ENCODE results near the gene TK2.
"Not testable (repeated sequence)": the region's sequence is repeated elsewhere in the genome, so short reads cannot be mapped to it uniquely, and the experiment has no call there.

The TK2 gene

DNA sequence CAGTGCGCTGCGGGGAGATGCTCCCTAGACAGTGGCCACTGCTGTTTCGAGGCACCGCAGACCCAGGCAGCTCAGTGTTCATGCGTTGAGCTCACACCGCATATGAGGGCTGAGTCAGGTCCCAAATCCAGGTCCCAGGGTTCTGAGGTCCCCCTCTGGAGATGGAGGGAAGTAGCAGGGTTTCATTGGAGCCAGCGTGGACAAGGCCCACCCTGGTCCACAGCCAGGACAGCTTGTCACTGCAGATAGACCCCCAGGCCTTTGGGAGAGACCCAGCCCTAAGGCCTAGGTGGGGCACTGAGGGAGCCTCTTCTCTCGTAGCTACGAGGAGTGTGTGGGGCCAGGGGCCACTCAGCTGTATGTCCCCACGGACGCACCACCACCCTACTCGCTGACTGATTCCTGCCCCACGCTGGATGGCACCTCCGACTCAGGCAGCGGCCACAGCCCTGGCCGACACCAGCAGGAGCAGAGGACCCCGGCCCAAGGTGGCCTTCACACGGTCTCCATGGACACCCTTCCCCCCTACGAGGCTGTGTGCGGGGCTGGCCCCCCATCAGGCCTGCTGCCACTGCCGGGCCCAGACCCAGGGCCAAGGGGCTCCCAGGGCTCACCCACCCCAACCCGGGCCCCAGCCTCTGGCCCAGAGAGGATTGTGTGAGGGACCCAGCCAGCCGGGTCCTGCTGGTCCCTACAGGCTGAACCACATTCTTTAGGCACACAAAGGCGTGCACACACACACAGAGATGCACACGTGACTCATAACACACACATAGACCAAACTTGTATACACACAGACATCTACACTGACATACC is 69.4 kb downstream of the TK2 start:
- no peak for DNase-seq

DNA sequence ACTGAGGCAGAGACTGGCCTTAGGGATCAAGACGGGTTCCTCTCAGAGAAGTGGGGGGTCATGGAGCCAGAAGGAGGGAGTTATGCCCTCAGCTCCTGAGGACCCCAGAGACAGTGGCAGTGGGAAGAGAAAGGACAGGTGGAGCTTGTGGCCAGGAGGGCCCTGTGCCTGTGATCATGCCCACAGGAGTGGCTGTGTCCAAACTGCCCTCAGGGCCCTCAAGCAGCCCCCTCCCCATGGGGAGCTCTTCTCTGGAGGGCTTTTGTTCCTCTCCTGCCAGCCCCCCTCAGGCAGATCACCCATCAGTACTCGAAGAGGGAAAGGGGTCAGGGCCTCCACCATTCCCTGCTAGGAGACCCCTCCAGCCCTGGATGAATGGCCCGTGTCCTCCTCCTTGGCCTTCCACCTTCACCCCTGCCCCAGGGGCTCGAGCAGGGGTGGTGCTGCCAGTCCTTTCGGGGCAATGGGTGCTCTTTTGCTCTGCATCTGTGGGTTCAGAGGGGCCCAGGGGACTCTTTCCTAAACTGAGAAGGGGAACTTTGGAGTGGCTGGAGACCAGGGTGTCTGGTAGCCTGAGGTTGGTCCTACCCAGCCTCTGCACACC is 70.2 kb downstream of the TK2 start:
- DNase-seq = no peak

DNA sequence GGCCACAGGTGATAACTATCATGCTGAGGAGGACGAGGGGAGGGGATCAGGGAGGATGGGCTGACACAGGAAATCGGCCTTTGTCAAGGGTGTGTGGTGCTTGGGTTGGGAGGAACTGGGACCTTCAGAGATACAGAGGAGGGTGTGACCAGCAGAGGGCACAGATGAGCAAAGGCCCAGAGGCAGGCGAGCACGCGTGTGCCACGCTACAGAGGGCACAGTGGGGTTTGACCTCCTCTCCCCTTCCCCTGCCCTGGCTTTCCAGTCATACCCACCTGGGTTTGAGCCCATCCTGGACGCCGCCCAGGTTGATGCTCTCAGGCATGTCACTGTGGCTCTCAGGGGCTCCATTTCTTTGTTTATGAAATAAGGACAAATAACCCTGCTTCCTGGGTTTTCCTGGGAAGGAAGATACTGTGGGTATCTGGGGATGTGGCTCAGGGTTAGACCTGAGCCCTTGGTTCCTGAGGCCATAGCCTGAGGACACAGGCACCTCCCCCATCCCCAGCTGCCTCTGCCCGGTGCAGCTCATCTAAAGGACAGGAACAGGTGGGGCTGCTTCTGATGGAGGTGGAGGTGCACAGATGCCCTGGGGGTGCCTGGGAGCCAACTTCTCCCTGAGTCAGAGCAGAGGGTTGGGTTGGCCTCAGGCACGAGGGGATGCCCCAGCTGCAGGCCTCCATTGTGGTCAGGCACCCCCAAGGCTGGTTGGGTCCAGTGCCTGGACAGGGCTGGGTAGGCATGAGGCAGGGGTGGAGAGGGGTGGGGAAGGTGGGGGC is 71.0 kb downstream of the TK2 start:
- DNase-seq = no peak

DNA sequence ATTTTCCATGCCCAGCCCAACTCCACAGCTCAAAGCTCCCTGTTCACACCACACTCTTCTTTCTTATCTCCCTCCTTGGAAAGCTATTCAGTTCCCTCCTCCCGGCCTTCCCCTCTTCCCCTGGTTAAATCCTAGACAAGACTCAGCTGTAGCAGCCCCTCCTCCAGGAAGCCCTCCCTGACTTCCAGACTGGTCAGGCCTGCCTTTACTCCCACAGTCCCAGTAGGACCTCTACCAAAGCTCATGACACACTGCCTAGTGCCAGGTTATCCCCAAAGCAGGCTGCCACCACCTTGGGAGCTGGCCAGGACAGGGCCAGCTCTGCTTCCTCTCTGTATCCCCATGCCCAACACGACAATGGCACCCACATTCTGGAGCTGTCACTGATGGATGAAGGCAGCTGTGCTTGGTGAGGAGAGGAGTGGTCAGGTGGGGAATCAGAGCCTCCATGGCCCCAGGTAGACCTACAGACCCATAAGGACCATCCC is 72.8 kb downstream of the TK2 start:
- no peak for DNase-seq

DNA sequence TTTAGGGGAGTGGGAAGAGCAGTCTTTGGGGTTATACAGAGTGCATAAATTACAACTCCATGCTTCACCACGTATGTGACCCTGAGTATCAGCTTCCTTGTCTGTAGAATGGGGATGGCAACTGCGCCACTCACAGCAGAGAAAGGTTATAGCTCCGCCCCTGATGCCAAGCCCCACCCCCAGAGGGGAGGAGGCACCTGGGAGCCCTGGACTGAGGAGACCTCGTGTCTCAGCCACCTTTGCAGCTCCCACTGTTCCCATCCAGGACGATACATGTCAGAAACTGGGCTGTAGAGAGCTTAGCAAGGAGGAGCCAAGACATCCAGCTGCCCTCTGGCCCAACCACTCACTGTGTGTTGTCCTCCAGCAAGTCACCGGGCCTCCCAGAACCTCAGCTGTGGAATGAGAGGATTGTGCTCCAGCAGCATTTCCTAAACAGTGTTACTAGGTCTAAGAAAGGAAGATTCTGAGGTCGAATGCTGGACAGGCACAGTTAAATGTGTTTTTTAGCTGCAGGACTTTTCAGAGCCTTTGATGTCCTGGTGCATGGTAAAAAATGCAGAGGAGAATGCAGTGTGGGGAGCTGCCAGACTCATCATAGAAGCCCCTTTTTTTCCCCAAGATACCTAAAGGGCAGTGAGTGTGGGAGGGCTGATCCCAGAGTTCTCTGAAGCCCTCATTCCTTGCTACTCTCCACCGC is 73.4 kb downstream of the TK2 start:
- DNase-seq = no peak

DNA sequence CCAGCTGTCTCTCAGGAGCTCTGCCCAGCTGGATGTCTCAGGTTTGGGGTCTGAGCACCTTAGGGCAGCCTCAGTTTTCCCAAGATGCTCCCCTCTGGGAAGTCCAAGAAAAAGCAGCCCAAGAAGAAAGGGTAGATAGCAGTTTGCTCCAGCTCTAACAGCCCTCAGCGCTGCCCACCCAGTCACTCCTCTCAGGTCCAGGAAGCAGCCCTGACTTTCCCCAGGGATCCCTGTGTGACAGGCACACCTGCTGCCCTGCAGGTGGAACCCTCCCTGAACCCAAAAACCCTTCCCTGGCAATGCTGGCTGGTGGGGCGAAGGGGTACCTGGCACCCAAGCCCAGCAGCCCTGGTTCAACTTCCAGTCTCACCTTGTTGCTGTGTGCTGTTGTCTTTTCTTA is 74.7 kb downstream of the TK2 start:
- no peak for DNase-seq

DNA sequence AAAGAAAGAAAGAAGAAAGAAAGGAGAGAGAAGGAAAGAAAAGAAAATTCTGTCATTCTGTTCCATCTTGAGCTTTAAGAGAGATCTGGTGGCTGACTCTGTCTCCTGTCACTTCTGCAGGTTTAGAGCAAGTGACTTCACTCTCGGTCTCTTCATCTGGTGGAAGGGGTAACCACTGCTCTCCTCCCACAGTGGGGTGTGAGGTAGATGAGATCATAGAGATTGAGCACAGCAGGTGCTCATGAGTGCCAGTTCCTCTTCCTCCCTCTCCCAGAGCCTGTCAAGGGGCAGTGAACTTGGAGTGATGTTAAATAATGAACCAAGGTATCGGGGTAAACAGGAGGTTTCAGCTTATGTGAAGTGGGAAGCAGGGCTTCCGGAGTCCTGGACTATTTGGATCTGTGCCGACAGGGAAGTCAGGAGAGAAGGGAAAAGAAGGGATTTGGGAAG is 75.1 kb downstream of the TK2 start:
- DNase-seq = peak; percentile 20

DNA sequence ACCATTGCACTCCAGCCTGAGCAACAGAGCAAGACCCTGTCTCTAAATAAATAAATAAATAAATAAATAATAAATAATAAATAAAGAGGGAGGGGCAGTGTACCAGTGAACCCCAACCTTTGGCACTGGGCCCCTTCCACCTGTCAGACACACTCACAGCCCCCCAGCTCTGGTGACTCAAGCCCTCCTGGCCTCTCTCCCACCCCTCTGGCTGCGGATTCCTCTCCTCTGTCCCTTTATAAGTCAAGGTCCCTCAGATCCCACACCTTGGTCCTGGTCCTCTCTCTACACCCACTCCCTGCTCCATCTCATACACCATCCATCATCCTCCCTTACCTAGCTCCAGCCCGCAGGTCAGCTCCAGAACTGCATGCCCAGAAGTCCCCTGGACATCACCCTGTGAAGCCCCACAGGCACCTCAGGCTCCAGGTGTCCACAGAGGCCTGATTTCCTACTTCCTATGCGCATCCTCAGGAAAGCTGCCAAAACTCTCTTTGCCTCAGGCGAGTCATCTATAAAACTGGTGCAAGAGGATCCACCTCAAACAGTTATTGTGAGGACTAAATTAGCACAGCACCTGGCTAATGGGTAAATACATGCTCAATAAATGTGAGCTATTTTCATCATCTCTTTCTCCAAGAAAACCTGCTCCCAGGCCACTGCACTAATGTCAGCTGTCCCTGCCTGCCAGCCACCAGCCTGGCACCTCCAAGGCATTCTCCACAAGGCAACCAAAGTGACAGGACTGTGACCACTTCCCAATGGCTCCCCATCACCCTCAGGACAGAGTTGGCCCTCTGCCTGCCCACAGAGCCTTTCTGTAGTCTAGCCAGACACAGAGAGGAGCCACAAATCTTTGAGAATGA is 76.0 kb downstream of the TK2 start:
- DNase-seq = no peak

DNA sequence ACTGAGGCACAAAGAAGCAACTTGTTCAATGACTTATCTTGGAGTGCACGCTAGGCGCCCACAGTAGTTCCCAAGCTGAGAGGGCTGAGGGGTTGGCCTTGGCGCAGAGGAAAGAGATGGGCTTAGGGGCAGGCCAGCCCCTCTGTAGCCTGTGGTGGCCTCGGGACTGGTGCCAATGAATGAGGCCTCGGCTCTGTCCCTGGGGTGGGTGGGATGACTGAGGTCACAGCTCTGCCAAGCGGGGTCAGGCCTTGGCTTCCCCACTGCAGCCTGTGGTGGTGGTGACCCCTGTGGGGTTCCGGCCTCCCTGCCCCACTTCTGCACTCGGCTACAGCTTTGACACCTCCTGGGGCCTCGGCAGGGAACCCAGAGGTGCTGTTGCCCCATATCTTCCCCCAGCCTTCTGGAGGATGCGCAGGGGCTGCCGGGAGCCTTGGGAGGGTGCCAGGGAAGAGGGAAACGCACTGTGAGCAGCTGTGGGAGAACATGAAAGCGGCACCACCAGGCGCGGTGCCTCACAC is 76.8 kb downstream of the TK2 start:
- no peak for DNase-seq

DNA sequence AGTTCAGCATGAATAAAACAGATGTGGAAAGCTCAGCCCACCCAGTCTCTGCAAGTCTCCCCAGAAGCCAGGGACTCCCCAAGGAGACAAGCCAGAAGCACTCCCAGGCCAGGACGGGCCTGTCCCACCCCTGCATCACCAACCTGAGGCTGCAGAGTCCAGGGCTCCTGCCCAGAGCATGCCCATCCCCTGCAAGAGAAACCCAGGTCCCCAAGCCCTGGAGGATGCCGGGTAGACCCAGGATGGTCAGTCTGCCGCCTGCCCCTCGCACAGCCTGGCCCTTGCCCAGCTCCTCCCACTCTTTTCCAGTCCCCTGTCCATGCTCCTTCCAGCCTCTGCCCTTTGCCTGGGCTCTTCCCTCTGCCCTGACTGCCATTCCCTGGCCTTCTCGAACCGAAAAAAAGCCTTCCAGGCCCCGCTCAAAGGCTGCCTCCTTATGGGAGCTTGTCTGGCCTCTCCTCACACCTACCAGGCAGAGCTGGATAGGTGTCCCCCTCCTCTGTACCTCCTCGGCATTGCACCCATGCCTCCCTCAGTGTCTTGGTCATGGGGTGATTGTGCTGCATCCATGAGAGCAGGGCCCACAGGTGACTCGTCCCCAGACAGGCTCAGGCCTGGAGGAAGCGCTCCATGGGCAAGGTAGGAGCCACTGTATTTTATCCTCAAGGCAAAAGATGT is 78.1 kb downstream of the TK2 start:
- no peak for DNase-seq

DNA sequence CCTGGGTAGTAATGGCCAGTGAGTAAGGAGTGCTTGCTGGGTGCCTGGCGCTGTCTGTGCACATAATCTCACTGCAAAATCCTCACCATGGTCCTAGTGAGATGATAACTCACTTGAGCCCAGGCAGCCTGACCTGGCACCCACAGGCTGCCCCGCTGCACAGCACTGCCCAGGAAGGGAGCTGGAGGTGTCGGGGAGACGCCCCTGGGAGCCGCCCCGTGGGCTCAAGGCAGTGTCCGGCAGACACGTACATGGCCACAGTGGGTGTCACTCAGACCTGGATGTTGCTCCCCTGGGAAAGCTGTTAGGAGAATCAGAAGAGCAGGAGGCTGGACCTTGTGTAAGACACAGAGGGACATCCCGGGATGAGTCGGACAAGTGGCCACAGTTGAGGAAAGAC is 78.7 kb downstream of the TK2 start:
- no peak for DNase-seq

DNA sequence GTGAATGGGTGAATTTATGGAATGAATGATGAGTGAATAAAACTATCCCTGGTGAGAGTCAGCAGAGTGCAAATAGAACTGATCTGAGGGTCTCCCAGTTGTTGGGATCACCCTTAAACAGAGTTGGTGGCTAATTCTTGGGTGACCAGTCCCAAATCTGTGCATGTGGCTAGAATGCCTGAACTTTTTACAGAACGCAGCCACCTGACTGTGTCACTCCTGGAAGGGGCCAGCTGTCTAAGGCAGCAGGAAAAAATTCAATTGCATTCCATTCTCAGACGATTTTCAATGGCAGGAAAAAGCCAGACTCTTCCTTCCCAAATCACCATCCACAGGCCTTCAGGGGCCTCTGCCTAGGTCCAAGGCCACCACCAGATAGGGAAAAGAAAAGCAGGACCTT is 79.4 kb downstream of the TK2 start:
- no peak for DNase-seq

DNA sequence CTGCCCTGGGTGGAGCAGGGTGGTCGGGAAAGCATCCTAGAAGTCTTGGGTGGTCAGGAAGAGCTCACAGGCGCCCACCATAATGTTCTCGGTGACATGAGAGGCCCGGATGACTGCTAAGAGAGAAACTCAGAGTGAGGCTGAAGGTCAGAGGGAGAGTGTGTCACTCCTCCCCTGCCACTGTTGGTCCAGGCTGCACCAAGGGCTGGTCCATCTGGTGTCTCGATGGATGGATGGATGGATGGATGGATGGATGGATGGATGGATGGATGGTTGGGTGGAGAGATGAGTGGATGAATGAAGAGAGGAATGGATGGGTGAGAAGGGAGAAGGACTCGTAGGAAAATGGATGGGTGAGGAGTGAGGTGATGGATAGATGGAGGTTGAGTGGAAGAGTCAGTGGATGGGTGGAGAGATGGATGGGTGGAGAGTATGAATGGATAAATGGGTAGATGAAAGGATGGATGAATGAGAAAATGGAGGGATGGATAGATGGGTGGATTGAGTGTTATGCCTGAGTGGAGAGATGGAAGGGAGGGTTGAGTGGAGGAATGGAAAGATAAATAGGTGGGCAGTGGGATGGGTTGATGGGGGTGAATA is 79.9 kb downstream of the TK2 start:
- DNase-seq = no peak

DNA sequence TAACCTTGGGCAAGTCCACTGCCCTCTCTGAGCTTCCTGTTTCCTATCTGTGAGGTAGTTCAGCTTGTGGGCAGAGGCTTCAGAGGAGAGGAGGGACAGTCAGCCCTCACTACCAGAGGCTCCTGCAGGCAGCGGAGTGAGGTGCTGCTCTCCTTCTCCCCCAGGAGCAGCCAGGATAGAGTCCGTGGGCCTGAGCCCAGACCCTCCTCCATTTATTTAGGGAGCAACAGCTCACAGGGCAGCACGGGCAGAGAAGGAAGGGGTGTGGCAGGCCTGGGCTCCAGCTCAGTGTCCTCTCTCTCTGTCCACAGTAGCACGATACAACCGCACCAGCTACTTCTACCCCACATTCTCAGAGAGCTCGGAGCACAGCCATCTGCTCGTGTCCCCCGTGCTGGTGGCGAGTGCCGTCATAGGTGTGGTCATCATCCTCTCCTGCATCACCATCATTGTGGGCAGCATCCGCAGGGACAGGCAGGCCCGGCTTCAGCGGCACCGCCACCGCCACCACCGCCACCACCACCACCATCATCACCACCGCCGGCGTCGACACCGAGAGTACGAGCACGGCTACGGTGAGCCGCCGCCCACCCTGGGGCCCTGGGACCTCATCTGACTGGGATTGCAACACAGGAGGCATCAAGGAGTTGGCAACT is 80.5 kb downstream of the TK2 start:
- DNase-seq = no peak

DNA sequence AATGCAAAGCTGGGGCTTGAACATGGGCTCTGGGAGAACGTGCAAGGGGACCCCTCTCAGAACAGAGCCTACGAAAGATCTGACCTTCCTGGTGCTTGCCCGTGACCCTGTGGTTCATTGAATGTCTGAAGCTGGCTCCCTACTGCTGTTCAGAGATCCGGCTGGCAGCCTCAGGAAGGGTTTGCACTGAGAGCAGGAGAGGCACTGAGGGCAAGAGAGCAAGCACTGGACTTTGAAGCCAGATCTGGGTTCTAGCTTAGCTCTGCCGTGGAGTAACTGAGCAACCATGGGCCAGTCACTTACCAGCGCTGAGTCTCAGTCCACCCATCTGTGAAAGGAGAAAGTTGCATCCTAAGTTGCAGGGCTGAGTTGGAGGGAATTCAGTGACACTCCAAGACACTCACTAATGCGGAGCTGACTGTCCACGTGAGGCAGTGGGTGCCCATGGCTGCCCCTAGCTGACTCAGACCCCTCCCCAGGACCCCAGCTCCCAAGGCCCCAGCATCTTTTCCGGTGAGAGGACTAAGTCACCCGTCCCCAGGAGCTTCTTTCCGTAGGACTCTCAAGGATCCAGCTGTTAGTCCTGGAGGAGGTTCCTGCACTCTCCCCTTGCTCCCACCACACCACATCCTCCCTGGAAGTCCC is 81.5 kb downstream of the TK2 start:
- DNase-seq = no peak

DNA sequence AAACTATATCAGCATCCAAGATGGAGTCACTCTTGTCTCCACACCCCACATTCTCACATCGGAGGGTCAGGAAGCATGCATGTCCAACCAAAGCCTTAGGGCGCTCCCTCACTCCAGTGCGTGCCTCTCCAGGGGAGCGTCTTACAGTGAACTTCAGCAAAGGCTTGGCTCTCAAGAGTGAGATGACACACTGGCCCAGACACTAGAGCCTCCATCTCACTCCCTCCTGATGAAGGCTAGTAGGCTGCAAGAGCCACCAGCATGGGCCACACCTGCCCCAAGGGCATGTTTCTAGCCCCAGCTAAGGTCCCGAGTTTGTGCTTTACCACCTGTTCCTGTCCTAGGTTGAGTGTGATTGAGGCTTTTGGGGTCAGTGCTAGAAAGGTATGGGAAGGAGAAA is 82.3 kb downstream of the TK2 start:
- no peak for DNase-seq

DNA sequence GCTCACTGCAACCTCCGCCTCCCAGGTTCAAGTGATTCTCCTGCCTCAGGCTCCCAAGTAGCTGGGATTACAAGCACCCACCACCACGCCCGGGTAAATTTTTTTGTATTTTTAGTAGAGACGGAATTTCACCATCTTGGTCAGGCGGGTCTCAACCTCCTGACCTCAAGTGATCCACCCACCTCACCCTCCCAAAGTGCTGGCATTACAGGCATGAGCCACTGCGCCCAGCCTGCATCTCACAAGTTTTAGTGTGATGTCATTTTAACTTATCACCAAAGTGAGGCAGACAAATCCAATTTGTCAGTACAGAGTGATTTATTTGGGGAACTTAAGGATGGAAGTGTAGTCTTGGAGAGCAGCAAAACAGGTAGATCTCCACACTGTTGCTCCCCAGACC is 83.3 kb downstream of the TK2 start:
- DNase-seq = not testable (repeated sequence)

DNA sequence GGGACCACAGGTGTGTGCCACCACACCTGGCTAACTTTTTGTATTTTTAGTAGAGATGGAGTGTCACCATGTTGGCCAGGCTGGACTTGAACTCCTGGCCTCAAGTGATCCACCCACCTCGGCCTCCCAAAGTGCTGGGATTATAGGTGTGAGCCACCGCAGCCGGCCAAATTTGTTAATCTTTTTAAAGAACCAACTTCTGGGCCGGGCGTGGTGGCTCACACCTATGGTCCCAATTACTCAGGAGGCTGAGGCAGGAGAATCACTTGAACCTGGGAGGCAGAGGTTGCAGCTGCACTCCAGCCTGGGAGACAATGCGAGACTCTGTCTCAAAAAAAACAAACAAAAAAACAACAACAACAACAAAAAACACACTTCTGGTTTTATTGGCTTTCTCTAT is 84.0 kb downstream of the TK2 start:
- DNase-seq = not testable (repeated sequence)

DNA sequence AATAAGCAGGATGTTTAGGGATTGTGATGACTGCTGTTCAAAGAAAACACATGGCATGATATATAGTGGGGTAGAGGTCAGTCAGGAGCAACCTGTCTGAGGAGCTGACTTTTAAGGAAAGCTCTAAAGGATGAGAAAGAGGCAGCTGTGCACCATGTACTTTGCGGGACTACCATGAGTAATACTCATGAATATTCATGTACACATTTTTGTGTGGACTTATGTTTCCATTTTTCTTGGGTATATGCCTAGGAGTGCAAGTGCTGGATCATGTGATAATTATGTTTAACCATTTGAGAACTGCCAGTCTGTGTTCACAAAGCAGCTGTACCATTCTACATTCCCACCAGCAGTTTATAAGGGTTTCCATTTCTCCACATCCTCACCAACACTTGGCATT is 87.0 kb downstream of the TK2 start:
- DNase-seq = no peak

DNA sequence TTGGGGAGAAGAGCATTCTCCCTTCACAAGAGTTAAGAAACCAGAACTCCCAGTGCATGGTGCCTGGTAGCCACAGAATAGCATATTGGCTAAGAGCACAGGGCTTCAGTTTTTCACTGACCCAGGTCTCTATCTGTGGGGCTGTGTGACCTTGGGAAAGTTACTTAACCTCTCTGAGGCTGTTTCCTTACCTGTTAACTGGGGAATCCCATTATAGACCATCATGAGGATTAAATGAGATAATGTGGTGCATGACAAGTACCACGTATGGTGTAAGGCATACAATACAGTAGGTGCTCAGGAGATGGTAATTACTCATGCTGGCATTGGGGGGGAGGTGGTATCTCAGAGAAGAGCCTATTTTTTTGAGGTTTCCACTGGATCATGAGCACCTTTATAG is 89.2 kb downstream of the TK2 start:
- no peak for DNase-seq

All from NCI-H774 (cell line).